Measurements from ENCODE around the gene MYH11.
"Not testable (repeated sequence)": the region's sequence is repeated elsewhere in the genome, so short reads cannot be mapped to it uniquely, and the experiment has no call there.

Gene MYH11

DNA sequence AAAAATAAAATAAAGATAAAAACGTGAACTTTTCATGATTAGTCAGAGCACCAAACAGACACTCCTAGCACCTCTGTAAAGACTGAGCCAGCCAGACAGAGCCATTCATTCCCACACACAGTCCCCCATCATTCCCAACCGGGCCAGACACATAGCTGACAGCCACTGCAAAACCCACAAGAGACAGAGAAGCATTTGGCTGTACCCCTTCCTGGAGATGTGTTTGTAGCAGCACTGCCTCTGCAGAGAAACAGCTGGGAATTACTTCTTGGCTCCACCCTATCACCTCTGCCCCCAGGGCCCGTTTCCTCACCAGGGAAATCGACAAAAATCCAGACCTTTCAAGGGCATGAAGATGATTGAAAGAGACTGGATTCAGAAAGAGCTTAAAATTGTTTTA lies 46.4 kb downstream of the MYH11 start:
- no peak overlapping the region for H3K4me2 ChIP-seq (ENCODE audit: low read length)
- H3K27ac ChIP-seq (ENCODE audit: low read length): no peak overlapping the region
- H4K20me1 ChIP-seq (ENCODE audit: insufficient read depth, low read length): no peaks in the 10 kb centered on the region
- H3K9ac ChIP-seq (ENCODE audit: low read length): no peak overlapping the region
- no peaks in the 10 kb centered on the region for H3K9me3 ChIP-seq (ENCODE audit: insufficient read depth, low read length)
- H3K4me1 ChIP-seq (ENCODE audit: low read length): no peaks in the 10 kb centered on the region
- H3K36me3 ChIP-seq (replicated peaks; ENCODE audit: low read depth, low read length): no peaks in the 10 kb centered on the region
- no peak overlapping the region for H3K4me3 ChIP-seq (ENCODE audit: low read length)
- no peak overlapping the region for H2AFZ ChIP-seq (ENCODE audit: low read depth, low read length)
- no peaks in the 10 kb centered on the region for H3K79me2 ChIP-seq (ENCODE audit: low read length)
- H3K27me3 ChIP-seq (ENCODE audit: low read depth, low read length): peaks cover 7% of the 10 kb centered on the region
- TF ChIP-seq, protein P1, sequence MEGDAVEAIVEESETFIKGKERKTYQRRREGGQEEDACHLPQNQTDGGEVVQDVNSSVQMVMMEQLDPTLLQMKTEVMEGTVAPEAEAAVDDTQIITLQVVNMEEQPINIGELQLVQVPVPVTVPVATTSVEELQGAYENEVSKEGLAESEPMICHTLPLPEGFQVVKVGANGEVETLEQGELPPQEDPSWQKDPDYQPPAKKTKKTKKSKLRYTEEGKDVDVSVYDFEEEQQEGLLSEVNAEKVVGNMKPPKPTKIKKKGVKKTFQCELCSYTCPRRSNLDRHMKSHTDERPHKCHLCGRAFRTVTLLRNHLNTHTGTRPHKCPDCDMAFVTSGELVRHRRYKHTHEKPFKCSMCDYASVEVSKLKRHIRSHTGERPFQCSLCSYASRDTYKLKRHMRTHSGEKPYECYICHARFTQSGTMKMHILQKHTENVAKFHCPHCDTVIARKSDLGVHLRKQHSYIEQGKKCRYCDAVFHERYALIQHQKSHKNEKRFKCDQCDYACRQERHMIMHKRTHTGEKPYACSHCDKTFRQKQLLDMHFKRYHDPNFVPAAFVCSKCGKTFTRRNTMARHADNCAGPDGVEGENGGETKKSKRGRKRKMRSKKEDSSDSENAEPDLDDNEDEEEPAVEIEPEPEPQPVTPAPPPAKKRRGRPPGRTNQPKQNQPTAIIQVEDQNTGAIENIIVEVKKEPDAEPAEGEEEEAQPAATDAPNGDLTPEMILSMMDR (IDR thresholded peaks at IDR 0.05; ENCODE audit: low read depth, low read length): no peak
- TF ChIP-seq EZH2phosphoT487 (IDR thresholded peaks at IDR 0.05; ENCODE audit: low read depth): no peak

DNA sequence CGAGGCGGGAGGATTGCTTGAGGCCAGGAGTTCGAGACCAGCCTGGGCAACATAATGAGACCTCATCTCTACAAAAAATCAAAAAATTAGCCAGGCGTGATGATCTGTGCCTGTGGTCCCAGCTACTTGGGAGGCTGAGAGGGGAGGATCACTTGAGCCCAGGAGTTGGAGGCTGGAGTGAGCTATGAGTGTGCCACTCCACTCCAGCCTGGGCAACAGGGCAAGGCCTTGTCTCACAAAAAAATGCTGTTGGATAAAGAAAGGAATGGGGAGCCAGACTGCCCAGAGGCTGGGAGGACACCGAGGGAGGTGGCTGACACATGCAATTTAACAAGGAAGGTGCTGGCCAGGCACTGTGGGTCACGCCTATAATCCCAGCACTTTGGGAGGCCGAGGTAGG lies 47.5 kb downstream of the MYH11 start:
- not testable (repeated sequence) for H4K20me1 ChIP-seq (ENCODE audit: insufficient read depth, low read length); H3K9me3 ChIP-seq (ENCODE audit: insufficient read depth, low read length); H3K27me3 ChIP-seq (ENCODE audit: low read depth, low read length); H3K27ac ChIP-seq (ENCODE audit: low read length); H3K4me2 ChIP-seq (ENCODE audit: low read length); H3K4me1 ChIP-seq (ENCODE audit: low read length); H3K36me3 ChIP-seq (replicated peaks; ENCODE audit: low read depth, low read length); H3K4me3 ChIP-seq (ENCODE audit: low read length); H3K79me2 ChIP-seq (ENCODE audit: low read length); H3K9ac ChIP-seq (ENCODE audit: low read length); H2AFZ ChIP-seq (ENCODE audit: low read depth, low read length)

DNA sequence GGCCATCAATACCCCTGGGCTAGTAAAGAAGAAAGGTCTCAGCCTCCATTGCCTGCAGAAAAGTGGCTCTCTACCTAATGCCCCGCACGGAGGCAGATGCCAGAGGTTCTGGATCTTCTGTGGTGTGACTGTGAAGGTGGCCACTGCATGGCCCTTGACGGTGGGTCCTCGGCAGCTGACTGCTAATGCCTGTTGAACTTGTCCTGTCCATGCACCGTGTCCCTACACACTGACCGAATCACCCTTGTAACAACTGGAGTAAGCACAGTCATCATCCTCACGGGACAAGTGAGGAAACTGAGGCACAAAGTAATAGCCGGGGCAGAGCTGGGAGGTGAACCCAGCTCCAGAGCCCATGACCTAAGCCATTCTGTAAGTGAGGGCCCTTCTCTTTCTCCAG lies 48.8 kb downstream of the MYH11 start:
- H3K36me3 ChIP-seq (replicated peaks; ENCODE audit: low read depth, low read length): no peaks in the 10 kb centered on the region
- no peak overlapping the region for H3K4me2 ChIP-seq (ENCODE audit: low read length)
- H3K4me3 ChIP-seq (ENCODE audit: low read length): no peak overlapping the region
- no peaks in the 10 kb centered on the region for H4K20me1 ChIP-seq (ENCODE audit: insufficient read depth, low read length)
- TF ChIP-seq, protein P1 (IDR thresholded peaks at IDR 0.05; ENCODE audit: low read depth, low read length): no peak
- no peak for TF ChIP-seq EZH2phosphoT487 (IDR thresholded peaks at IDR 0.05; ENCODE audit: low read depth)
- H3K79me2 ChIP-seq (ENCODE audit: low read length): no peaks in the 10 kb centered on the region
- H3K27ac ChIP-seq (ENCODE audit: low read length): no peak overlapping the region
- no peaks in the 10 kb centered on the region for H3K4me1 ChIP-seq (ENCODE audit: low read length)
- no peak overlapping the region for H2AFZ ChIP-seq (ENCODE audit: low read depth, low read length)
- H3K9me3 ChIP-seq (ENCODE audit: insufficient read depth, low read length): no peaks in the 10 kb centered on the region
- no peaks in the 10 kb centered on the region; the same call in 1 of the 2 replicates for H3K27me3 ChIP-seq (ENCODE audit: low read depth, low read length)
- H3K9ac ChIP-seq (ENCODE audit: low read length): no peak overlapping the region

GRCh38 chr16:15807603-15808009 lies 49.2 kb downstream of the MYH11 start:
- H3K27me3 ChIP-seq (ENCODE audit: low read depth, low read length): no peaks in the 10 kb centered on the region; the same call in 1 of the 2 replicates
- no peak for TF ChIP-seq EZH2phosphoT487 (IDR thresholded peaks at IDR 0.05; ENCODE audit: low read depth)
- TF ChIP-seq, protein P1 (IDR thresholded peaks at IDR 0.05; ENCODE audit: low read depth, low read length): no peak
- H3K79me2 ChIP-seq (ENCODE audit: low read length): no peaks in the 10 kb centered on the region
- no peaks in the 10 kb centered on the region for H3K36me3 ChIP-seq (replicated peaks; ENCODE audit: low read depth, low read length)
- no peak overlapping the region for H3K4me3 ChIP-seq (ENCODE audit: low read length)
- no peak overlapping the region for H3K4me2 ChIP-seq (ENCODE audit: low read length)
- H4K20me1 ChIP-seq (ENCODE audit: insufficient read depth, low read length): no peaks in the 10 kb centered on the region
- H3K9me3 ChIP-seq (ENCODE audit: insufficient read depth, low read length): no peaks in the 10 kb centered on the region
- H3K9ac ChIP-seq (ENCODE audit: low read length): no peak overlapping the region
- H2AFZ ChIP-seq (ENCODE audit: low read depth, low read length): no peak overlapping the region
- H3K27ac ChIP-seq (ENCODE audit: low read length): no peak overlapping the region
- H3K4me1 ChIP-seq (ENCODE audit: low read length): no peaks in the 10 kb centered on the region

DNA sequence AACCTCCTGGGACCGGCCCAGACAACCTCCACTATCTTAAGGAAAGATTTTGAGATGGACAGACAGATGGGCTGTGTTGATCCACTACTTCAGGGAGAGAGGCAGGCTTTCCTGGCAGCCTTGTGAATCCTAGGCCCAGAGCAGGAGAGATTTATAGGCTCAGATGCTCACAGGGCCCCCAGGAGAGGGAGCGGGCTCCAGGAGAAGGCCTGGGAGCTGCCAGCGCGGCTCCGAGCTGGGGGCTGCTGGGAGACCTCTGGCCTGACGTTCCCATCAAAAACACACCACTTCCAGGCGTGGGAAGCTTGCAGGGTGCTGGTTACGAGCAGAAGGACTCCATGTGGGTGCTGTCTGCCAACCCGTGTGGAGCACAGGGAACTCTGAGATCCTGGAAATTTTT lies 53.2 kb downstream of the MYH11 start:
- no peaks in the 10 kb centered on the region for H4K20me1 ChIP-seq (ENCODE audit: insufficient read depth, low read length)
- no peaks in the 10 kb centered on the region for H3K9me3 ChIP-seq (ENCODE audit: insufficient read depth, low read length)
- H3K4me2 ChIP-seq (ENCODE audit: low read length): no peak overlapping the region
- H3K4me1 ChIP-seq (ENCODE audit: low read length): no peaks in the 10 kb centered on the region
- TF ChIP-seq, protein P1 (IDR thresholded peaks at IDR 0.05; ENCODE audit: low read depth, low read length): no peak
- TF ChIP-seq EZH2phosphoT487 (IDR thresholded peaks at IDR 0.05; ENCODE audit: low read depth): no peak
- no peaks in the 10 kb centered on the region for H3K36me3 ChIP-seq (replicated peaks; ENCODE audit: low read depth, low read length)
- H3K27ac ChIP-seq (ENCODE audit: low read length): no peak overlapping the region
- no peak overlapping the region for H2AFZ ChIP-seq (ENCODE audit: low read depth, low read length)
- no peaks in the 10 kb centered on the region; the same call in 1 of the 2 replicates for H3K27me3 ChIP-seq (ENCODE audit: low read depth, low read length)
- H3K4me3 ChIP-seq (ENCODE audit: low read length): no peak overlapping the region
- H3K79me2 ChIP-seq (ENCODE audit: low read length): no peaks in the 10 kb centered on the region
- H3K9ac ChIP-seq (ENCODE audit: low read length): no peak overlapping the region
